LoVo (cell line): Measurements from ENCODE around the gene SLC6A5.
"Not testable (repeated sequence)": the region's sequence is repeated elsewhere in the genome, so short reads cannot be mapped to it uniquely, and the experiment has no call there.

Experiments used
- DNase-seq: peaks from one replicate; pipeline ENCODE4 v3.0.0-alpha.2; 2016; ENCODE audit warnings: low spot score

The SLC6A5 gene

GRCh38 chr11:20599221-20600019 lies at the start of gene SLC6A5:
Gene SLC6A5 (plus strand): TSS chr11:20599608. CDS start chr11:20599673, 65 bp downstream.
- DNase-seq, result peak; percentile 21

- no peak for DNase-seq
Observed at GRCh38 chr11:20551096-20551495, 48.3 kb upstream of the SLC6A5 start.

- no peak for DNase-seq
Observed at GRCh38 chr11:20555783-20556182, 43.6 kb upstream of the SLC6A5 start.

- DNase-seq, result not testable (repeated sequence)
Observed at GRCh38 chr11:20556396-20556795, 43.0 kb upstream of the SLC6A5 start.

GRCh38 chr11:20558741-20559140 lies 40.7 kb upstream of the SLC6A5 start:
- DNase-seq, result no peak

GRCh38 chr11:20559523-20560300 lies 39.7 kb upstream of the SLC6A5 start:
- no peak for DNase-seq

GRCh38 chr11:20561915-20562314 lies 37.5 kb upstream of the SLC6A5 start:
- no peak for DNase-seq

- no peak for DNase-seq
Observed at GRCh38 chr11:20563866-20564265, 35.5 kb upstream of the SLC6A5 start.

- DNase-seq, result no peak
Observed at GRCh38 chr11:20564846-20565635, 34.4 kb upstream of the SLC6A5 start.

GRCh38 chr11:20566115-20566514 lies 33.3 kb upstream of the SLC6A5 start:
- not testable (repeated sequence) for DNase-seq

GRCh38 chr11:20566591-20567434 lies 32.6 kb upstream of the SLC6A5 start:
- no peak for DNase-seq

GRCh38 chr11:20579725-20580124 lies 19.7 kb upstream of the SLC6A5 start:
- DNase-seq, result not testable (repeated sequence)

- DNase-seq, result no peak
Observed at GRCh38 chr11:20583201-20583600, 16.2 kb upstream of the SLC6A5 start.

- no peak for DNase-seq
Observed at GRCh38 chr11:20584093-20584774, 15.2 kb upstream of the SLC6A5 start.

- DNase-seq, result no peak
Observed at GRCh38 chr11:20589796-20590195, 9.6 kb upstream of the SLC6A5 start.

GRCh38 chr11:20590381-20590780 lies 9.0 kb upstream of the SLC6A5 start:
- DNase-seq, result no peak

GRCh38 chr11:20592741-20593140 lies 6.7 kb upstream of the SLC6A5 start:
- no peak for DNase-seq

- DNase-seq, result no peak
Observed at GRCh38 chr11:20594274-20595061, 4.9 kb upstream of the SLC6A5 start.

GRCh38 chr11:20595101-20595500 lies 4.3 kb upstream of the SLC6A5 start:
- no peak for DNase-seq
